K562 (cell line): ENCODE measurements around the gene EFHC2.

Experiments
- CTCF ChIP-seq, 3 experiments: IDR thresholded peaks in 2 of 3; conservative IDR thresholded peaks in 1 of 3; 2 replicates each; pipeline ENCODE4 v1.5.1; 2011 to 2012; ENCODE audit warnings: low read length in 3 of 3, mild to moderate bottlenecking in 3 of 3, control low read depth in 2 of 3, improper control_type of control experiment in 1 of 3, inconsistent platforms in 1 of 3, low read depth in 1 of 3, mixed read lengths in 1 of 3, moderate library complexity in 1 of 3; ENCODE audit not compliant: insufficient read depth in 2 of 3
- EP300 ChIP-seq: IDR thresholded peaks from 2 replicates; pipeline ENCODE4 v1.6.1; 2012; ENCODE audit warnings: low read length, improper control_type of control experiment
- SAFB ChIP-seq: fragments of 200-400 bp; formaldehyde crosslinking; IDR thresholded peaks from 2 replicates; pipeline ENCODE4 v1.6.1; 2017; ENCODE audit warnings: low read depth, low read length, borderline replicate concordance
- ZNF3 ChIP-seq: fragments of 250-450 bp; sonication (Bioruptor Pico); IDR thresholded peaks from 2 replicates; pipeline ENCODE4 v1.5.0; 2021; ENCODE audit warnings: mild to moderate bottlenecking, moderate library complexity

- TF ChIP-seq SAFB (no peak), ZNF3 (CRISPR knock-in tag) (no peak), EP300 (no peak), CTCF (IDR thresholded peaks at IDR 0.05 in 2 of 3, conservative IDR thresholded peaks at IDR 0.05 in 1 of 3; ENCODE audit: insufficient read depth in 2 of 3, low read depth in 1 of 3, low read length in 3 of 3) (no peak)
These were observed 180.5 kb downstream of the EFHC2 start for GRCh38 chrX:44162964-44163475.
